ENCODE results near the gene ADGRF5.

ADGRF5 gene

GRCh38 chr6:46921731-46922130 lies at the start of gene ADGRF5:
TSS of gene ADGRF5 (minus strand) at chr6:46921938. CDS start at chr6:46906762, 15,176 bp downstream.
- DNase-seq (ENCODE audit: low spot score), result no peak

- DNase-seq (ENCODE audit: low spot score), result no peak
These were observed 47.5 kb upstream of the ADGRF5 start for GRCh38 chr6:46969206-46969605.

GRCh38 chr6:46967826-46968349 lies 46.1 kb upstream of the ADGRF5 start:
- no peak for DNase-seq (ENCODE audit: low spot score)

GRCh38 chr6:46964716-46965519 lies 43.2 kb upstream of the ADGRF5 start:
- no peak for DNase-seq (ENCODE audit: low spot score)

GRCh38 chr6:46963626-46964025 lies 41.9 kb upstream of the ADGRF5 start:
- no peak for DNase-seq (ENCODE audit: low spot score)

- DNase-seq (ENCODE audit: low spot score), result no peak
These were observed 41.3 kb upstream of the ADGRF5 start for GRCh38 chr6:46963039-46963438.

- no peak for DNase-seq (ENCODE audit: low spot score)
These were observed 40.0 kb upstream of the ADGRF5 start for GRCh38 chr6:46961711-46962110.

GRCh38 chr6:46961232-46961631 lies 39.5 kb upstream of the ADGRF5 start:
- DNase-seq (ENCODE audit: low spot score), result no peak

GRCh38 chr6:46959419-46959818 lies 37.7 kb upstream of the ADGRF5 start:
- no peak for DNase-seq (ENCODE audit: low spot score)

GRCh38 chr6:46956409-46956808 lies 34.7 kb upstream of the ADGRF5 start:
- DNase-seq (ENCODE audit: low spot score), result no peak

GRCh38 chr6:46954837-46955451 lies 33.2 kb upstream of the ADGRF5 start:
- DNase-seq (ENCODE audit: low spot score), result no peak

GRCh38 chr6:46953921-46954320 lies 32.2 kb upstream of the ADGRF5 start:
- no peak for DNase-seq (ENCODE audit: low spot score)

- DNase-seq (ENCODE audit: low spot score), result no peak
These were observed 28.0 kb upstream of the ADGRF5 start for GRCh38 chr6:46949632-46950280.

- no peak for DNase-seq (ENCODE audit: low spot score)
These were observed 27.0 kb upstream of the ADGRF5 start for GRCh38 chr6:46948699-46949098.

GRCh38 chr6:46947497-46947896 lies 25.8 kb upstream of the ADGRF5 start:
- no peak for DNase-seq (ENCODE audit: low spot score)

- DNase-seq (ENCODE audit: low spot score), result no peak
These were observed 18.9 kb upstream of the ADGRF5 start for GRCh38 chr6:46940433-46941226.

GRCh38 chr6:46937642-46938041 lies 15.9 kb upstream of the ADGRF5 start:
- DNase-seq (ENCODE audit: low spot score), result no peak

- no peak for DNase-seq (ENCODE audit: low spot score)
These were observed 13.9 kb upstream of the ADGRF5 start for GRCh38 chr6:46935687-46936086.

- no peak for DNase-seq (ENCODE audit: low spot score)
These were observed 12.0 kb upstream of the ADGRF5 start for GRCh38 chr6:46933751-46934150.

GRCh38 chr6:46932526-46933319 lies 11.0 kb upstream of the ADGRF5 start:
- no peak for DNase-seq (ENCODE audit: low spot score)

GRCh38 chr6:46931416-46931815 lies 9.7 kb upstream of the ADGRF5 start:
- DNase-seq (ENCODE audit: low spot score), result no peak
